GM12892 (cell line): ENCODE measurements around the gene LSG1. TPM values are rescaled to one million over a fixed set of nuclear protein-coding genes. Genes with fewer than 3 reads are reported as not detected.

Source experiments
- DNase-seq: peaks from one replicate; pipeline ENCODE4 v3.0.0; 2011; ENCODE audit not compliant: insufficient read length
- FAIRE-seq: peaks from 2 replicates; lab custom pipeline; 2011; peaks lifted over from hg19 to GRCh38; lab: Jason Lieb, UNC
- POLR2A ChIP-seq: IDR thresholded peaks from 2 replicates; pipeline ENCODE4 v1.6.1; 2011; ENCODE audit warnings: low read depth, low read length, control low read depth
- POLR2AphosphoS5 ChIP-seq: IDR thresholded peaks from 2 replicates; pipeline ENCODE4 v1.6.1; 2011; ENCODE audit warnings: low read depth, low read length, control low read depth
- TAF1 ChIP-seq: IDR thresholded peaks from 2 replicates; pipeline ENCODE4 v1.6.1; 2011; ENCODE audit warnings: low read depth, mild to moderate bottlenecking, control low read depth, low read length, borderline replicate concordance
- polyA plus RNA-seq: library from polyadenylated mRNA; unstranded; fragments of >200 nt; gene quantifications from one replicate; pipeline ENCODE4 v1.2.1, GENCODE V29; 2012; ENCODE audit warnings: missing spikeins, inconsistent platforms; ENCODE audit not compliant: missing spikeins

LSG1 gene
- 19.2 TPM for polyA plus RNA-seq

DNA sequence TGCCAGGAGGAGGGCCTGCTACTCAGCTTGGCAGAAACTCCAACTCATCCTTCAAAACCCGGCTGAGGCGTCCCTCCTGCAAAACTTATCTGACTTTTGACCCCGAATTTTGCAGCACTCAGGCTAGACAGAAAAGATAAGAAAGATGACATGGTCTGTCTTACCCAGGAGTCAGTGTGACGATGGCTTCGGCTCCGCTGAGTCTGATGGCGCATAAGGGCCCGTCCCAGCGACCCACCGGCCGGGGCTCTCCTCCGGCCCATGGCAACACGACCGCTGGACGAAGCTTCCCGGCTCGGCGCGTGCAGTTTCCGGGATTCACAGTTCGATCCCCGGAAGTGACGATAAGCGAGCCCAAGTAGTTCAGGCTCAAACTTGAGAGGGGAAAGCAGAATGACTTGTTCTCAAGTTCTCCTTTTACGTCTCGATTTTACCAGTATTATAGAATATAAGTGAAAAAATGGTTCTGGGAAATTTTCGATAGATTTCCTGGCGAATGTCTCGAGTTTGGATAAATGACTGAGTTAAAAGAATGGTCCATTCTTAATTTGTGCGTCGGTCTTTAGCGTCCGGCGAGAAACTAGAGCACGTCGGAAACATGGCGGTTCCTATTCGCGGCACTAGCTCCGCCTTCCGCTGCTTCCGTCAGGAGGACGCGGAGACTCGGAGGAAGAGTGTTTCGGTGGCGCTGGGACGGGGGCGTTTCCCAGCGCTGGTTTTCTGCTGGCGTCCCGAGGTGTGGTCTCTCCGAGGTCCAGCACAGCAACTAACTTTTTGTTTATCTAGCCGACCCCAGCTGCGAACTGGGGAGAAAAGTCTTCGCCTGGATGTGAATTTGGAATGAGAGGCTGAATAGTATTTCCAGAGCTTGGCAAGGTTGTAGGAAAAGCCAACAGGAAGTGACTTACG, at the start of gene LSG1:
LSG1 (minus strand) TSS at position 292 of the 909 bp plus-strand sequence; CDS start at position 263, 29 bp downstream.
- DNase-seq (peak; percentile 68), FAIRE-seq (peak; percentile 95)
- TF ChIP-seq POLR2A: peak; percentile 72; the same call in 1 of the 2 replicates
- peak; percentile 74 for TF ChIP-seq POLR2AphosphoS5
- peak; percentile 46; the same call in 1 of the 2 replicates for TF ChIP-seq TAF1

GRCh38 chr3:194720048-194720447, 48.1 kb upstream of the LSG1 start:
- DNase-seq: no peak
- no peak for FAIRE-seq
- TF ChIP-seq POLR2AphosphoS5 (no peak), POLR2A (no peak), TAF1 (no peak)

GRCh38 chr3:194718079-194718478, 46.1 kb upstream of the LSG1 start:
- DNase-seq (no peak), FAIRE-seq (no peak)
- TF ChIP-seq TAF1 (no peak), POLR2A (no peak), POLR2AphosphoS5 (no peak)

- TF ChIP-seq POLR2AphosphoS5: no peak
- TF ChIP-seq TAF1: no peak
- no peak for TF ChIP-seq POLR2A
- FAIRE-seq (no peak), DNase-seq (no peak)
Observed at GRCh38 chr3:194715022-194715800, 43.2 kb upstream of the LSG1 start.

DNA sequence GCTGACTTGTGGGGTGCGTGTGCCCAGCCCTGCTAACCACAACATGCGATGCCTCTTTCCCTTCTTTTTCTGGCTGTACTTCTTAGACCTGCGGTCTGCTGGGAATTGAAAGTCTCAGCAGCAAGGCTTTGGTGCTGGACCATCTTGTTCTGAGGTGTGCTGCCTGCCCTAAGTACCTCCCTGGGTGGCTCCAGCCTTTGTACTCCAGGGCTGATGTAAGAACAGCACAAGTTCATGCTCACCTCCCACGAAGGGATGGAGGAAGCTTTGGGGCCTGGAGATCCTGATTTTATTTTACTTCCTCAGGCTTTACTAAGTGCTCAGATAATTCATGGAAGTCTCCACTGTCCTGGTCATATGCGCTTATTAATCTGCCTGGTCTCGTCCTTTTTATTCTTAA, 42.6 kb upstream of the LSG1 start:
- DNase-seq (no peak), FAIRE-seq (no peak)
- TF ChIP-seq POLR2AphosphoS5 (no peak), TAF1 (no peak), POLR2A (no peak)

DNA sequence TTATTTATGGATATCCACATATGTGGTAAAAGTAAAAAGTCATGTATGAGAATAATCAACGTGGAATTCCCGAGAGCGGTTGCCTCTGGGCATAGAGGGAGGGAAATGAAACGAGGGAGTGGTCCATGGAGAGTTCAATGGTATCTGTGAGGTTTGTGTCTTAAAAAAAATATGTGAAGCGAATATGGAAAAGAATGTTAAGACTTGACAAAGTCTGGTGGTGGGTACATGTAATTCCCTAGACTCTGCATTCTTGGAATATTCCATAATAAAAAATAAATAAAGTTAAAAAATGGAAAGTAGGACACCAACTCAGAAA, 42.1 kb upstream of the LSG1 start:
- FAIRE-seq: no peak

GRCh38 chr3:194713299-194714136, 41.5 kb upstream of the LSG1 start:
- no peak for FAIRE-seq
- TF ChIP-seq TAF1 (no peak), POLR2A (no peak)
- no peak for DNase-seq

More for the DNA sequence above, 42.1 kb upstream of the LSG1 start:
- TF ChIP-seq POLR2A (no peak), TAF1 (no peak), POLR2AphosphoS5 (no peak)
- DNase-seq: no peak

DNA sequence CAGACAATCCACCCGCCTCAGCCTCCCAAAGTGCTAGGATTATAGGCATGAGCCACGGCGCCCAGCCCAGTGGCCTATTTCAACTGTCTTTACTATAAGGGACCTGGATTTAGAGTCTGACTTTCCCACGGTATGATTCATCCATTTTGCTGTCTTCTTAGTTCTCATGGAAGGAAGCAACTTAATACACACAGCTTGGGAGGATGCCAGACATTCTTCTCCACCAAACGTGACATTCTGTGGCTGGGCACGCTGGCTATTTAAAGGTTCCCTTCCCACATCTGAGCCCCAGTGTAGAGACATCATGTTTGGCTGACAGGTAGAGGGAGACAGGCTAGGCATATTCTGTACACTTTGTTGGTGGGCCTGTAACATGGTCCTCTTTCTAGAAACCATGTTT, 39.9 kb upstream of the LSG1 start:
- TF ChIP-seq POLR2A: no peak
- TF ChIP-seq TAF1: no peak
- TF ChIP-seq POLR2AphosphoS5: no peak
- no peak for DNase-seq
- no peak for FAIRE-seq

DNA sequence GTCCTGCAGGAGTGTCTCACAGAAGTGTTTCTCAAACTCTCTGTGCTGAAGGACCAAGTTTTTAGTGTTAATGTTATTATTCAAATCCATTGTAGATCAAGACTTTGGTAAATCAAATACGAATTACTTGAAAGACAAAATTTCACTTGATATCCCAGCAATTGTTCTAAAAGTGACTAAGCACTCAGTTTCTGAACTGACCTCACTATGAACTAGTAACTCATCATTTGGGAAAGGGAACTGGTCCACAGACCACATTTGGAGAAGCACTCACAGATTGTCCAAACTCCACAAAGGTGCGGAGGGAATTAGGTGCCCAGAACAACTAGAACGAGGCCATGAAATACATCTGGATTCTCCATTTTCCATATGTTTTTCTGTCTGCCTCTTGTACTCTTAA, 39.3 kb upstream of the LSG1 start:
- TF ChIP-seq POLR2A: no peak
- TF ChIP-seq TAF1: no peak
- TF ChIP-seq POLR2AphosphoS5: no peak
- DNase-seq: no peak
- no peak for FAIRE-seq

DNA sequence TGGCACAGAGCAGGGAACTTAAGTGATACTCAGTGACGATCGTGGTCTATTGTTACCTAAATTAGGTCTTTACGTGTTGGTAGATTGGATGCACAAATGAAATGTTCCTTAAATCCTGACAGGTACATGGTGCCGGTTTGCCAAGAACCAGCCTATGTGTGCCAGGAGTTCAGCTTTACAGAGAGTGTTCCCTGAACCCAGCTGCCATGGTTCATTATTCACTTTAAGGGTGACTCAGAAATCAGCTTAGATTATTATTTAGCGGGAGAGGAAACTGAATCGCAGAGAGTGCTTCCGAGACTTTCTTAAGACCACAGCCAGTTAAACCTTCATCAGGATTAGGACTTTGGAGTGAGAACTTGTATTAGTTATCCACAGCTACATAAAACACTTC, 35.2 kb upstream of the LSG1 start:
- FAIRE-seq (no peak), DNase-seq (no peak)
- TF ChIP-seq POLR2AphosphoS5 (no peak), POLR2A (no peak), TAF1 (no peak)

GRCh38 chr3:194705761-194706160, 33.8 kb upstream of the LSG1 start:
- TF ChIP-seq POLR2A (no peak), POLR2AphosphoS5 (no peak), TAF1 (no peak)
- DNase-seq (no peak), FAIRE-seq (no peak)
